Upper lobe of left lung (tissue), 6 donors: ENCODE measurements around the gene NR3C2. TPM values are rescaled to one million over a fixed set of nuclear protein-coding genes. Genes with fewer than 3 reads are reported as not detected.

Experiments used
- ATAC-seq, 2 donors: fragments of 200-7000 bp; cut with Tn5 transposase; one replicate each; pipeline ENCODE4 v1.9.1; 2022; ENCODE audit warnings: mild to moderate bottlenecking in 2 of 2, moderate library complexity in 2 of 2; ENCODE audit not compliant: low FRiP score in 2 of 2
- DNase-seq, 2 donors: peaks; one replicate each; pipeline ENCODE4 v3.0.0-alpha.2; 2019 to 2020
- H3K27ac ChIP-seq, 4 donors: fragments of 200-600 bp; sonication (generic); one replicate each; pipeline ENCODE4 v1.5.1; 2016 to 2019
- H3K27me3 ChIP-seq, 4 donors: fragments of 200-600 bp; sonication (generic); one replicate each; pipeline ENCODE4 v1.5.1; 2017 to 2019
- H3K36me3 ChIP-seq, 4 donors: fragments of 200-600 bp; sonication (generic); one replicate each; pipeline ENCODE4 v1.5.1; 2016 to 2019
- H3K4me1 ChIP-seq, 4 donors: fragments of 200-600 bp; sonication (generic); one replicate each; pipeline ENCODE4 v1.5.1; 2018 to 2019
- H3K4me3 ChIP-seq, 4 donors: fragments of 200-600 bp; sonication (generic); one replicate each; pipeline ENCODE4 v1.5.1; 2017 to 2019; ENCODE audit warnings: mild to moderate bottlenecking in 2 of 4, moderate library complexity in 1 of 4
- H3K9me3 ChIP-seq, 4 donors: fragments of 200-600 bp; sonication (generic); one replicate each; pipeline ENCODE4 v1.5.1; 2018 to 2019
- EP300 ChIP-seq, 4 donors: sonication (generic); formaldehyde crosslinking; IDR thresholded peaks; one replicate each; pipeline ENCODE4 v1.5.1; 2017; ENCODE audit warnings: antibody characterized with exemption in 4 of 4, control low read depth in 2 of 4
- POLR2A ChIP-seq, 4 donors: fragments of 450-650 bp; IDR thresholded peaks; one replicate each; pipeline ENCODE4 v1.5.1; 2016 to 2017; ENCODE audit warnings: antibody characterized with exemption in 4 of 4, mild to moderate bottlenecking in 2 of 4
- POLR2AphosphoS5 ChIP-seq, 2 donors: sonication (generic); formaldehyde crosslinking; IDR thresholded peaks; one replicate each; pipeline ENCODE4 v1.5.1; 2017; ENCODE audit warnings: antibody characterized with exemption in 2 of 2
- WGBS, 2 donors: methylation state at CpG; one replicate each; pipeline ENCODE4 v1.1.5; 2017 to 2018; 5-methylcytosine and 5-hydroxymethylcytosine counted together
- total RNA-seq, 6 donors: library from RNA; depleted of rRNA in 4 of 6; stranded (reverse); fragments of >200 nt in 4 of 6; gene quantifications; one replicate each; pipeline versions ENCODE4 v1.1.0 to v1.2.1, GENCODE V29; 2016 to 2021
- TF ChIP-seq, protein P1 (sequence below), 6 experiments: fragments of 450-650 bp in 4 of 6; fragments of 200-600 bp in 2 of 6; sonication (generic) in 2 of 6; IDR thresholded peaks; one replicate each; pipeline ENCODE4 v1.5.1; 2016 to 2019; ENCODE audit warnings: antibody characterized with exemption in 6 of 6
- donor health status: DM: no; HTN: no; CAD: no; lungs with moderate emphysema.
- donor health status: DM: no; HTN: yes; CAD: no; lungs with severe emphysema.

NR3C2 gene
- total RNA-seq, 6 donors from 2014 or later: 10.3 to 39.8 (median 23.7) TPM

GRCh38 chr4:148315049-148315448 is 127.2 kb downstream of the NR3C2 start:
- H3K36me3 ChIP-seq: no peaks in the 10 kb centered on the region
- 88 to 92% methylated on average over 2 of the region's 2 CpGs for WGBS, 2 donors
- DNase-seq (no peak), ATAC-seq (no peak)
- TF ChIP-seq POLR2A (IDR thresholded peaks at IDR 0.05) (no peak), POLR2AphosphoS5 (IDR thresholded peaks at IDR 0.05) (no peak), EP300 (IDR thresholded peaks at IDR 0.05) (no peak)
- TF ChIP-seq, protein P1, sequence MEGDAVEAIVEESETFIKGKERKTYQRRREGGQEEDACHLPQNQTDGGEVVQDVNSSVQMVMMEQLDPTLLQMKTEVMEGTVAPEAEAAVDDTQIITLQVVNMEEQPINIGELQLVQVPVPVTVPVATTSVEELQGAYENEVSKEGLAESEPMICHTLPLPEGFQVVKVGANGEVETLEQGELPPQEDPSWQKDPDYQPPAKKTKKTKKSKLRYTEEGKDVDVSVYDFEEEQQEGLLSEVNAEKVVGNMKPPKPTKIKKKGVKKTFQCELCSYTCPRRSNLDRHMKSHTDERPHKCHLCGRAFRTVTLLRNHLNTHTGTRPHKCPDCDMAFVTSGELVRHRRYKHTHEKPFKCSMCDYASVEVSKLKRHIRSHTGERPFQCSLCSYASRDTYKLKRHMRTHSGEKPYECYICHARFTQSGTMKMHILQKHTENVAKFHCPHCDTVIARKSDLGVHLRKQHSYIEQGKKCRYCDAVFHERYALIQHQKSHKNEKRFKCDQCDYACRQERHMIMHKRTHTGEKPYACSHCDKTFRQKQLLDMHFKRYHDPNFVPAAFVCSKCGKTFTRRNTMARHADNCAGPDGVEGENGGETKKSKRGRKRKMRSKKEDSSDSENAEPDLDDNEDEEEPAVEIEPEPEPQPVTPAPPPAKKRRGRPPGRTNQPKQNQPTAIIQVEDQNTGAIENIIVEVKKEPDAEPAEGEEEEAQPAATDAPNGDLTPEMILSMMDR (IDR thresholded peaks at IDR 0.05): no peak
- H3K4me1 ChIP-seq: peaks cover 0 to 10% (median 0%) of the 10 kb centered on the region in 4 donors
- no peak overlapping the region for H3K4me3 ChIP-seq
- no peaks in the 10 kb centered on the region for H3K27me3 ChIP-seq
- no peak overlapping the region for H3K27ac ChIP-seq
- no peaks in the 10 kb centered on the region for H3K9me3 ChIP-seq

DNA sequence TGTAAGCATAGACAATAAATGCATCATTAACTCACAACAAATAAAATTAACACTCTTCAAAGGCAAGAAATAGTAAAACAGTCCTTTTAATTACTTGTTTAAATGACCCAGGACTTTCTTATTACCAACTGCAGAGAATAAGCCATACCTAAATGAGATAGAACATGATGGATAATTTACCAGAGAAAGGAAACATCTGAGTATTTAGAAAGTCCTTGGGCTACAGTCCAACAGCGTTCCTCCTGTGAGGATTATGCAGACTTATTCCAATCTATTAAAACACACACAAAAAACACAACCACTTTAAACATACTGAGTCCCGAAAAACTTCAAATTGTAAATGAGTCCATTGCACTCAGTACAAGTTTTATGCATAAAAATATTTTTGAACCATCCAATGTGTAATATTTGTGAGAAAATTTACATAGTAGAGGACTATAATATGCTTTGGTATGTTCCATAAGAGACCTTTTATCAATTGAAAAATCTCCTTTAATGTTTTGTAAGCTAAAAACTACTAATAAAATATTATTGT is 129.2 kb downstream of the NR3C2 start:
- Histone ChIP-seq H3K27ac (no peak overlapping the region), H3K4me1 (peaks cover 0 to 10% (median 0%) of the 10 kb centered on the region in 4 donors), H3K27me3 (no peaks in the 10 kb centered on the region), H3K36me3 (no peaks in the 10 kb centered on the region), H3K4me3 (no peak overlapping the region), H3K9me3 (no peaks in the 10 kb centered on the region)
- DNase-seq: no peak
- 52 to 63% methylated on average over 2 of the region's 2 CpGs for WGBS, 2 donors
- no peak for ATAC-seq
- TF ChIP-seq EP300 (IDR thresholded peaks at IDR 0.05): no peak
- no peak for TF ChIP-seq POLR2AphosphoS5 (IDR thresholded peaks at IDR 0.05)
- TF ChIP-seq, protein P1 (IDR thresholded peaks at IDR 0.05): no peak
- no peak for TF ChIP-seq POLR2A (IDR thresholded peaks at IDR 0.05)

GRCh38 chr4:148311526-148311925 is 130.7 kb downstream of the NR3C2 start:
- H3K4me3 ChIP-seq: no peak overlapping the region
- H3K27ac ChIP-seq: no peak overlapping the region
- peaks cover 0 to 10% (median 0%) of the 10 kb centered on the region in 4 donors for H3K4me1 ChIP-seq
- ATAC-seq (no peak), DNase-seq (no peak)
- no peaks in the 10 kb centered on the region for H3K9me3 ChIP-seq
- no peaks in the 10 kb centered on the region for H3K27me3 ChIP-seq
- no peaks in the 10 kb centered on the region for H3K36me3 ChIP-seq
- TF ChIP-seq, protein P1 (IDR thresholded peaks at IDR 0.05): no peak
- no peak for TF ChIP-seq EP300 (IDR thresholded peaks at IDR 0.05)
- no peak for TF ChIP-seq POLR2A (IDR thresholded peaks at IDR 0.05)
- no peak for TF ChIP-seq POLR2AphosphoS5 (IDR thresholded peaks at IDR 0.05)

DNA sequence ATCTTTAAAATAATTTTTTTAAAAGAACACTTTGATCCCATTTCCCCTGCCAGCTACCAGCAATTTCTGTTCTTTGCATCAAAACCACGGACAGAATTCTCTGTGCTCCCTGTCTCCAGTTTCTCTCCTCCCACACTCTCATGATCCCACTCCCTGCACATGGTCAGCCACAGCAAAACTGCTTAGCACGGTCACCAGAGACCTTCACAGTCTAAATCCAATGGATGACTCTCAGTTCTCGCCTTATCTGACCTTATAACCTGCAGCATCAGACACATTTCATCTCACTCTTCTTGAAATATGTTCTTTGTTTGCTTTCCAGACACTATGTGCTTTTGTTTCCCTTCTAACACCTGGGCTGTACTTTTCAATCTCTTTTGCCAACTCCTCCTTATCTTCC is 131.5 kb downstream of the NR3C2 start:
- TF ChIP-seq, protein P1 (IDR thresholded peaks at IDR 0.05): no peak
- no peak for TF ChIP-seq POLR2AphosphoS5 (IDR thresholded peaks at IDR 0.05)
- TF ChIP-seq POLR2A (IDR thresholded peaks at IDR 0.05): no peak
- TF ChIP-seq EP300 (IDR thresholded peaks at IDR 0.05): no peak
- WGBS, 2 donors: 76 to 90% methylated on average over 3 of the region's 3 CpGs
- DNase-seq (no peak), ATAC-seq (no peak)
- no peaks in the 10 kb centered on the region for H3K9me3 ChIP-seq
- H3K4me1 ChIP-seq: peaks cover 0 to 10% (median 0%) of the 10 kb centered on the region in 4 donors
- H3K4me3 ChIP-seq: no peak overlapping the region
- no peak overlapping the region for H3K27ac ChIP-seq
- no peaks in the 10 kb centered on the region for H3K27me3 ChIP-seq
- no peaks in the 10 kb centered on the region for H3K36me3 ChIP-seq

- H3K27me3 ChIP-seq: no peaks in the 10 kb centered on the region
- no peak for DNase-seq
- H3K36me3 ChIP-seq: no peaks in the 10 kb centered on the region
- peaks cover 0 to 10% (median 3%) of the 10 kb centered on the region in 4 donors for H3K9me3 ChIP-seq
- WGBS, 2 donors: 73% methylated on average over 3 of the region's 3 CpGs
- no peak for TF ChIP-seq EP300 (IDR thresholded peaks at IDR 0.05)
- no peak for TF ChIP-seq POLR2A (IDR thresholded peaks at IDR 0.05)
- TF ChIP-seq, protein P1 (IDR thresholded peaks at IDR 0.05): no peak
- no peak for TF ChIP-seq POLR2AphosphoS5 (IDR thresholded peaks at IDR 0.05)
- no peak for ATAC-seq
- no peaks in the 10 kb centered on the region for H3K4me1 ChIP-seq
- no peak overlapping the region for H3K27ac ChIP-seq
- H3K4me3 ChIP-seq: no peak overlapping the region
Observed at GRCh38 chr4:148305751-148306150, 136.5 kb downstream of the NR3C2 start.
